ENCODE results near the gene NAALADL2.

The NAALADL2 gene

GRCh38 chr3:175272392-175272791, 413.3 kb downstream of the NAALADL2 start:
- no peak for DNase-seq

- DNase-seq: no peak
Measured at GRCh38 chr3:175273573-175273972, 414.4 kb downstream of the NAALADL2 start.

- no peak for DNase-seq
Measured at GRCh38 chr3:175274056-175274455, 414.9 kb downstream of the NAALADL2 start.

GRCh38 chr3:175274474-175275218, 415.5 kb downstream of the NAALADL2 start:
- DNase-seq: no peak

- no peak for DNase-seq
Measured at GRCh38 chr3:175278680-175279079, 419.5 kb downstream of the NAALADL2 start.

GRCh38 chr3:175279457-175279856, 420.3 kb downstream of the NAALADL2 start:
- no peak for DNase-seq

GRCh38 chr3:175279911-175280310, 420.8 kb downstream of the NAALADL2 start:
- no peak for DNase-seq

GRCh38 chr3:175287361-175287963, 428.3 kb downstream of the NAALADL2 start:
- no peak for DNase-seq

GRCh38 chr3:175288621-175289020, 429.5 kb downstream of the NAALADL2 start:
- DNase-seq: no peak

GRCh38 chr3:175294793-175295192, 435.7 kb downstream of the NAALADL2 start:
- DNase-seq: no peak

- DNase-seq: no peak
Measured at GRCh38 chr3:175295248-175296130, 436.4 kb downstream of the NAALADL2 start.

GRCh38 chr3:175297216-175297615, 438.1 kb downstream of the NAALADL2 start:
- no peak for DNase-seq

GRCh38 chr3:175301741-175302140, 442.6 kb downstream of the NAALADL2 start:
- no peak for DNase-seq

GRCh38 chr3:175304404-175304803, 445.3 kb downstream of the NAALADL2 start:
- DNase-seq: no peak

- DNase-seq: no peak
Measured at GRCh38 chr3:175307642-175308041, 448.5 kb downstream of the NAALADL2 start.

- no peak for DNase-seq
Measured at GRCh38 chr3:175308097-175308496, 449.0 kb downstream of the NAALADL2 start.

GRCh38 chr3:175310046-175310445, 450.9 kb downstream of the NAALADL2 start:
- no peak for DNase-seq

GRCh38 chr3:175311404-175311803, 452.3 kb downstream of the NAALADL2 start:
- no peak for DNase-seq

GRCh38 chr3:175311946-175312345, 452.8 kb downstream of the NAALADL2 start:
- DNase-seq: no peak

GRCh38 chr3:175312791-175313190, 453.7 kb downstream of the NAALADL2 start:
- no peak for DNase-seq

GRCh38 chr3:175316799-175317198, 457.7 kb downstream of the NAALADL2 start:
- DNase-seq: no peak

- DNase-seq: no peak
Measured at GRCh38 chr3:175325440-175325839, 466.3 kb downstream of the NAALADL2 start.

- no peak for DNase-seq
Measured at GRCh38 chr3:175326041-175326440, 466.9 kb downstream of the NAALADL2 start.

GRCh38 chr3:175329373-175329772, 470.2 kb downstream of the NAALADL2 start:
- DNase-seq: no peak
